ENCODE data around the gene SEPTIN5.

- TF ChIP-seq MXD4 (CRISPR knock-in tag; IDR thresholded peaks at IDR 0.05; ENCODE audit: borderline replicate concordance) = no peak
- TF ChIP-seq CTCF (IDR thresholded peaks at IDR 0.05) = no peak
- TF ChIP-seq ATF3 (CRISPR knock-in tag; conservative IDR thresholded peaks at IDR 0.05) = no peak
- TF ChIP-seq USF2 (CRISPR knock-in tag; IDR thresholded peaks at IDR 0.05) = no peak
- no peak for TF ChIP-seq NFATC4 (CRISPR knock-in tag; IDR thresholded peaks at IDR 0.05)
Measured at GRCh38 chr22:19766240-19766510, 51.9 kb downstream of the SEPTIN5 start.

Measured in WTC11 (cell line).